Mucosa of rectum (tissue), 2 donors: ENCODE results near the gene NDRG3.

Experiments
- H3K27ac ChIP-seq, 2 donors: one replicate each; pipeline ENCODE4 v1.7.0; 2013; ENCODE audit warnings: inconsistent platforms in 2 of 2, low read depth in 2 of 2, low read length in 2 of 2
- H3K27me3 ChIP-seq, 2 donors: one replicate each; pipeline ENCODE4 v1.7.0; 2013; ENCODE audit warnings: low read length in 2 of 2; ENCODE audit not compliant: control insufficient read depth in 2 of 2, insufficient read depth in 2 of 2
- H3K36me3 ChIP-seq, 2 donors: one replicate each; pipeline ENCODE4 v1.7.0; 2013; ENCODE audit warnings: low read length in 2 of 2; ENCODE audit not compliant: control insufficient read depth in 2 of 2, insufficient read depth in 2 of 2
- H3K4me1 ChIP-seq, 2 donors: one replicate each; pipeline ENCODE4 v1.7.0; 2013; ENCODE audit warnings: low read length in 2 of 2, mild to moderate bottlenecking in 1 of 2; ENCODE audit not compliant: control insufficient read depth in 2 of 2, insufficient read depth in 2 of 2
- H3K4me3 ChIP-seq, 2 donors: one replicate each; pipeline ENCODE4 v1.7.0; 2013; ENCODE audit warnings: low read length in 2 of 2
- H3K9ac ChIP-seq, 2 donors: one replicate each; pipeline ENCODE4 v1.7.0; 2013; ENCODE audit warnings: low read length in 2 of 2, low read depth in 1 of 2, mild to moderate bottlenecking in 1 of 2
- H3K9me3 ChIP-seq, 2 donors: one replicate each; pipeline ENCODE4 v1.7.0; 2013; ENCODE audit warnings: low read length in 2 of 2; ENCODE audit not compliant: control insufficient read depth in 2 of 2
- donor health status: healthy.
- donor health status: Normal muscosa, but diverticular disease.

The NDRG3 gene

DNA sequence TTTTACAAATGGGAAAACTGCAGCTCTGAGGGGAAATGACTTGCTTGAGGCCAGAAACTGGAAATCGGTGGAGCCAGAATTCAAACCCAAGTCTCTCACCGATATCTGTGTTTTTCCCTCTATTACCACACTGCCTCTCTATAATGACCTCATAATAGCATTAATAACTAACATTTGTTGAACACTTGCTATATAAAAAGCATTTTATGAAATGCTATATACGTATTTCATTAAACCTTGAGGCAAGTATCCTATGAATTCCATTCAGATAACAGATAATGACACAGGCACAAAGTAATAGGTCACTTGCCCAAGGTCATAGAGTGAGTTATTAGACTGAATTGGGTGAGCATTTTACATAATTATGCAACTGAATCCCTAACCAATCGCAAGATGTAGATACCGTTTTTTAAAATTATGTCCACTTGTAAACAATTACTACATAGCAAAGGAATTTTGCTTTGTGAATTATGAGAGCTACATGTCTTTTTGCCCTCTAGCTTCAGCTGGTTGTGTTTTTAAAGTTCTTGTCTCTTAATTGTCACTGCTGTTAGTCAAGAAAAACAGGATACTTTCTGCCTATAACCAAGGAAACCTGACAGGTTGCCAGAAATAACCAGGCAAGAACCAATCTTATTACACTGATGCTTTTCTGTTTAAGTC lies 23.0 kb upstream of the NDRG3 start:
- H3K4me3 ChIP-seq, result no peak overlapping the region
- H3K36me3 ChIP-seq, result peaks cover 2% of the 10 kb centered on the region in 2 donors
- H3K4me1 ChIP-seq, result peaks cover 5 to 10% of the 10 kb centered on the region in 2 donors
- H3K27me3 ChIP-seq, result no peaks in the 10 kb centered on the region
- H3K27ac ChIP-seq, result no peak overlapping the region
- H3K9me3 ChIP-seq, result no peaks in the 10 kb centered on the region
- no peak overlapping the region for H3K9ac ChIP-seq

GRCh38 chr20:36761125-36761524 lies 15.2 kb upstream of the NDRG3 start:
- H3K9ac ChIP-seq, result no peak overlapping the region
- H3K27ac ChIP-seq, result no peak overlapping the region
- no peaks in the 10 kb centered on the region for H3K9me3 ChIP-seq
- no peaks in the 10 kb centered on the region for H3K4me1 ChIP-seq
- H3K4me3 ChIP-seq, result no peak overlapping the region
- no peaks in the 10 kb centered on the region for H3K27me3 ChIP-seq
- H3K36me3 ChIP-seq, result peaks cover 0 to 1% of the 10 kb centered on the region in 2 donors

DNA sequence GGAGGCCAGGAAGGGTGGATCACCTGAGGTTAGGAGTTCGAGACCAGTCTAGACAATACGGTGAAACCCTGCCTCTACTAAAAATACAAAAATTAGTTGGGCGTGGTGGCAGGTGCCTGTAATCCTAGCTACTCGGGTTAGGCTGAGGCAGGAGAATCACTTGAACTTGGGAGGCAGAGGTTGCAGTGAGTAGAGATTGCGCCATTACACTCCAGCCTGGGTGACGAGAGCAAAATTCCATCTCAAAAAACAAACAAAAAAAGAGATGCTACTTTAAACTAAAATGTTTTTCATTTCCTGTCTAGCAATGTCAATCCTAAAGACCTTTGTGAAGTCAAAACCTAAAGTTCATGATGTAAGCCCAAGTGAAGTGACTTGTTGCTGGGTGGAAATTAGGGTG lies 14.8 kb upstream of the NDRG3 start:
- H3K27ac ChIP-seq, result no peak overlapping the region
- H3K9ac ChIP-seq, result no peak overlapping the region
- H3K4me3 ChIP-seq, result no peak overlapping the region
- H3K4me1 ChIP-seq, result no peaks in the 10 kb centered on the region
- H3K9me3 ChIP-seq, result no peaks in the 10 kb centered on the region
- no peaks in the 10 kb centered on the region for H3K27me3 ChIP-seq
- no peaks in the 10 kb centered on the region for H3K36me3 ChIP-seq

GRCh38 chr20:36758276-36758675 lies 12.4 kb upstream of the NDRG3 start:
- Histone ChIP-seq H3K9ac (no peak overlapping the region), H3K9me3 (no peaks in the 10 kb centered on the region), H3K4me1 (peaks cover 0 to 3% of the 10 kb centered on the region in 2 donors), H3K27ac (no peak overlapping the region), H3K36me3 (peaks cover 0 to 13% of the 10 kb centered on the region in 2 donors), H3K4me3 (no peak overlapping the region), H3K27me3 (no peaks in the 10 kb centered on the region)

- Histone ChIP-seq H3K9ac (no peak overlapping the region), H3K27ac (no peak overlapping the region), H3K9me3 (no peaks in the 10 kb centered on the region), H3K4me3 (no peak overlapping the region), H3K36me3 (peaks cover 0 to 24% of the 10 kb centered on the region in 2 donors), H3K4me1 (peaks cover 0 to 3% of the 10 kb centered on the region in 2 donors), H3K27me3 (no peaks in the 10 kb centered on the region)
Observed at GRCh38 chr20:36756496-36756895, 10.6 kb upstream of the NDRG3 start.

GRCh38 chr20:36754656-36755222 lies 8.8 kb upstream of the NDRG3 start:
- no peak overlapping the region for H3K27ac ChIP-seq
- peaks cover 0 to 3% of the 10 kb centered on the region in 2 donors for H3K4me1 ChIP-seq
- H3K36me3 ChIP-seq, result peaks cover 0 to 24% of the 10 kb centered on the region in 2 donors

DNA sequence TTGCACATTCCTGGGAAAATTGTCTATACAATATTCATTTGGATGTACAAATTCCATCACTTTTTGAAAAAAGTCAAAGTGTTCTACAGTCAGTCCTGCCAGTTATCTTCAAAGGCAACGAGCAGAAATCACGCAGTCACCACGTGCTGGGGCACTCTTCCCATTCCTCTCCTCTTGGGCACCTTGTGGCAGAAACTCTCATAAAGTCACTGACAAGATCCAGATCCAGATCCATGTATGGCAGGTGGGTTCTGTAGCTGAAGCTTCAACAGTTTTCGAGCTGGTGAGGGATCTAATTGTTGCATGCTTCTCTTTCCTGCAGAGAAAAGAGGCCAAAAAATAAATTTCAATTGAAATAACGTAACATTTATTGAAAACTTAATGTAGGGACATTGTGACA lies 6.7 kb upstream of the NDRG3 start:
- peaks cover 0 to 3% of the 10 kb centered on the region in 2 donors for H3K4me1 ChIP-seq
- H3K27ac ChIP-seq, result no peak overlapping the region
- H3K9me3 ChIP-seq, result no peaks in the 10 kb centered on the region
- no peak overlapping the region for H3K9ac ChIP-seq
- no peaks in the 10 kb centered on the region for H3K27me3 ChIP-seq
- H3K36me3 ChIP-seq, result peaks cover 0 to 24% of the 10 kb centered on the region in 2 donors
- H3K4me3 ChIP-seq, result no peak overlapping the region

More at GRCh38 chr20:36754656-36755222, 8.8 kb upstream of the NDRG3 start:
- H3K4me3 ChIP-seq, result no peak overlapping the region
- no peaks in the 10 kb centered on the region for H3K9me3 ChIP-seq
- H3K9ac ChIP-seq, result no peak overlapping the region
- no peaks in the 10 kb centered on the region for H3K27me3 ChIP-seq

GRCh38 chr20:36745234-36745926 lies 510 bp downstream of the NDRG3 start:
- Histone ChIP-seq H3K9ac (peak overlapping the region; percentile 55 to 58), H3K4me3 (peak overlapping the region; percentile 79 to 87), H3K4me1 (peaks cover 3 to 6% of the 10 kb centered on the region in 2 donors), H3K9me3 (no peaks in the 10 kb centered on the region), H3K27me3 (no peaks in the 10 kb centered on the region), H3K36me3 (no peaks in the 10 kb centered on the region), H3K27ac (no peak overlapping the region)

DNA sequence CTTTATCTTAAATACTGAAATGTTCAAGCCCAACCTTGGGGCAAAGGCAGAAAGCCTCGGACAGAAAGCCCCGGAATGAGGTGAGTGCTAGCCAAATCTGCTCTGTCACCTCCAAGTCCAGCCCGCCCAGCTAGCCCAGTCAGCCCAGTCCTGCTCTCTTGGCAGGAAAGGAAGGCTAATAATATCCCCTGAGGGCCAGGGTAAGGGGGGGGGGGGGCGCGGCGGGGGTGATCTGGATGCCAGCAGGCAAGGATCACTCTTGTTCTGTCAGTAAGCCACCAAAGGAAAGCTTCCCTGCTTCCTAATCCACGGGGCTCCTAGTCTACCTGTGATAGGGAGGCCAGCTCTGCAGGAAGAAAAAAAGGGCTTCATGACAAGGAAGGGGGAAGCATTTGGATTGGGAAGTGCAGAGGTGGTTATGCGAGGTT lies 1.1 kb downstream of the NDRG3 start:
- H3K27me3 ChIP-seq, result no peaks in the 10 kb centered on the region
- no peak overlapping the region for H3K27ac ChIP-seq
- no peaks in the 10 kb centered on the region for H3K36me3 ChIP-seq
- no peak overlapping the region for H3K9ac ChIP-seq
- peak overlapping the region; percentile 79 to 87 for H3K4me3 ChIP-seq
- H3K4me1 ChIP-seq, result peaks cover 3 to 6% of the 10 kb centered on the region in 2 donors
- no peaks in the 10 kb centered on the region for H3K9me3 ChIP-seq

DNA sequence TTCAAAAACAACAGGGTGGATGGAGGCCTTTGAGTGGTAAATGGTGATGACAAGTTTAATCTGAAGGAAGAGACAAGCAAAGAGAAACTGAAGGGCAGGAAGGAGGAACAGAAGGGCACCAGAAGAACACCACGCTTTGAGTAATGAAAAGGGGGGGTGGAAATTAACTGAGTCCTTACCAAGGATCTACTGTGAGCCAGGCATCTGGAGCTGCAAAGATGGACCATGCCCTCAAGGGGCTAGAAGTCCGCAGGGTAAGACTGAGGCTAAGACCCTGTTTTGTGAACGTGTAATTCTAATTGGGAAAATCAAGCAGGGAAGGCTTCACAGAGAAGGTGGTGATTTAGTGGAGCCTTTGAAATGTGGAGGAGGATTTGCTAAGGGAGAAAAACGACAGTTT lies 1.6 kb downstream of the NDRG3 start:
- H3K9me3 ChIP-seq, result no peaks in the 10 kb centered on the region
- no peaks in the 10 kb centered on the region for H3K27me3 ChIP-seq
- H3K4me1 ChIP-seq, result peaks cover 3 to 6% of the 10 kb centered on the region in 2 donors
- no peak overlapping the region for H3K4me3 ChIP-seq
- H3K27ac ChIP-seq, result no peak overlapping the region
- no peaks in the 10 kb centered on the region for H3K36me3 ChIP-seq
- no peak overlapping the region for H3K9ac ChIP-seq
